Measurements from ENCODE around the gene FOXQ1.

GRCh38 chr6:1297746-1298145, 14.2 kb upstream of the FOXQ1 start:
- TF ChIP-seq EZH2phosphoT487 (IDR thresholded peaks at IDR 0.05) = no peak
- no peak for TF ChIP-seq CTCF (IDR thresholded peaks at IDR 0.05)
- TF ChIP-seq EZH2 (IDR thresholded peaks at IDR 0.05) = no peak
